ENCODE data around the gene TRAIP.

DNA sequence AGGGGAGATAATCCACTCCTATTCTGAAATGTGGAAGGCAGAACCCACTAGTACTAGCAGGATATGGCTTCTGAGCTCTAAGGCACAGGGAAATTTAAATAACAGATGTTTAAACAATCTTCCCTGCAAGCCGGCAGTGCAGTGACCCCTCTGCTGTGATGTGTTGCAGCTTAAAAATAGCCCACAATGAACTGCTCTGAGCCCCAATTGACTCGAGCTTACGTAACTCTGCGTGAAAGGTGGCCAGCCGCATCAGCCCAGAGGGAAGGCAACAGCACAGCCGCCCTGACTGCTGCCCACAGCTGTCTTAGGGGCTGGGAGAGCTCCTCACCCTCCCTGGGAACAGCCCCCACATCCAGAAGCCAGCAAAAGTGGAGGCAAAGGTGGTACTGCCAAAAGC, 25.8 kb upstream of the TRAIP start:
- TF ChIP-seq POLR2A (IDR thresholded peaks at IDR 0.05) (no peak), CTCF (IDR thresholded peaks at IDR 0.05) (no peak)

Measured in testis (tissue), 2 donors.